Amygdala (tissue), 56 donors: ENCODE data around the gene CIAPIN1.

Experiments
- DNase-seq, 56 donors: peaks; one replicate each; lab custom pipeline; 2025; lab: John Stamatoyannopoulos, UW

The CIAPIN1 gene

DNA sequence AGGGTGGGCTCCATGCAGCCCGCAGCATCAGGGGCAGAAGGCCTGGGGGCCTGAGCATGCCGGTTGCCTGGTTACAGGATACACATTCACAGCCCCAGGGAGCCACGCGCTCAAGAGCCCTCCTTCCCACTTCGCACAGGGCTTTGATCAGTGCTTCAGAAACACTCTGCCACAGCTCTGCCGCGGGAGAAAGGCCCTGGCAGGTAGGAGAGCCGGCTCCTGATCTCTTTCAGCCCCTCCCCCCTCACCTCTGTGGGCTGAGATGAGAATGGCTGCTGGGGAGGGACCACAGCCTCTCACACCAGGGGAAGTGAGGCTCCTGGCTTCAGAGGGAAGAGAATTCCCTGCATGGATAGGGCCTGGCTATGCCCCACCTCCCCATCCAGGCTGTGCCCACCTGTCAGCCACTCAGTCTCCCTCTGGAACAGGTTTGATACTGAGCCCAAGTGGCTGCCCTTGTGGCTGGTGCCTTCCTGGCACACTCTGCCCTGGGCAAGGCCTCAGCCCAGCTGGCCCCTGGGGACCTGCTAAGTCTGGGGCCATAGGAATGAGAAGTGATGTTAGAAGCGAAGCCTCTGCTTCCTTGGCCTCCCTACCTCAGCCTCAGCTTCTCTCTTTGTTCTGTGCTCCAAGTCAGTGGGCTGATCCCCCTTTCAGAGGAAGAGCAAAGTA is 30.5 kb upstream of the CIAPIN1 start:
- DNase-seq = peak in 1 of 56 donors; percentile 15

DNA sequence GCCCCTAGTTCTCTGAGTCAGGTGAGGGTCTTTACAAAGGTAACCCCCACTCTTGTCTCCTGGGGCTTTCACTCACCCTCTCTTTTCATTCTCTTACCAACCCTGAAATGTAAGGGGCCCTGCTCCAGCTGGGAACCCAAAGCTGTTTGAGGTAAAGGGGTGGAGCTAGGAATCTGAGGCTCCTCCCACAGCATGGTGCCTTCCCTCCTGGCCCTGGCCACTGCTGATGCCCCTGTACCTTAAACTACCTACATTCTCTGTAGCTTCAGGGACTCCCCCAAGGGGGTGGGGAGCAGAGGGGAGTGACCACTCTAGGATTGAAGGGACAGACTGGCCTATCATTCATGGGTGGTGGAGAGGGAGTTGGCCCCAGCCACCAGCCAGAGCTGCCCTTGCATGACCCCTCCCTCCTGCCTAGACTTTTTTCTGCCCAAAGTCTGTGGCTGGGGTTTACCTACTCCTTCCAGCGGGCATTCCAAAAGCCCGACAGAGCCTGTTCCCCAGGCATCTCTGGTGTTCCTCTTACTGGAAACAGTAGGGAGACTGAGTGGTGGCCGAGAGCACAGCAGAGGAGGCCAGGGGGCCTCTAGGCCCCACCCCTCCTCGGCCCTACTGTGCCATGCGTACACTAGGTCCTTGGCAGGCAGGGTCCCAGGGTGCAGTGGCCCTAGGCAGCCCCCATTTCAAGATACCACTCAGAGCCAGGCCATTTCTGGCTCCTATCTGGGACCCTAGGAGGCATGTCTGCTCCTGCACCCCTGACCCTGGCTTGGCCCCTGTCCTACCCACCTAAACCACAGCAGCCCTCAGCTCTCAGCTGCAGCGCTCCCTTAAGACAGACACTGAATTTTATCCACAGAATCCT is 29.6 kb upstream of the CIAPIN1 start:
- no peak for DNase-seq

- DNase-seq = no peak
Observed at GRCh38 chr16:57475711-57476339, 28.6 kb upstream of the CIAPIN1 start.

DNA sequence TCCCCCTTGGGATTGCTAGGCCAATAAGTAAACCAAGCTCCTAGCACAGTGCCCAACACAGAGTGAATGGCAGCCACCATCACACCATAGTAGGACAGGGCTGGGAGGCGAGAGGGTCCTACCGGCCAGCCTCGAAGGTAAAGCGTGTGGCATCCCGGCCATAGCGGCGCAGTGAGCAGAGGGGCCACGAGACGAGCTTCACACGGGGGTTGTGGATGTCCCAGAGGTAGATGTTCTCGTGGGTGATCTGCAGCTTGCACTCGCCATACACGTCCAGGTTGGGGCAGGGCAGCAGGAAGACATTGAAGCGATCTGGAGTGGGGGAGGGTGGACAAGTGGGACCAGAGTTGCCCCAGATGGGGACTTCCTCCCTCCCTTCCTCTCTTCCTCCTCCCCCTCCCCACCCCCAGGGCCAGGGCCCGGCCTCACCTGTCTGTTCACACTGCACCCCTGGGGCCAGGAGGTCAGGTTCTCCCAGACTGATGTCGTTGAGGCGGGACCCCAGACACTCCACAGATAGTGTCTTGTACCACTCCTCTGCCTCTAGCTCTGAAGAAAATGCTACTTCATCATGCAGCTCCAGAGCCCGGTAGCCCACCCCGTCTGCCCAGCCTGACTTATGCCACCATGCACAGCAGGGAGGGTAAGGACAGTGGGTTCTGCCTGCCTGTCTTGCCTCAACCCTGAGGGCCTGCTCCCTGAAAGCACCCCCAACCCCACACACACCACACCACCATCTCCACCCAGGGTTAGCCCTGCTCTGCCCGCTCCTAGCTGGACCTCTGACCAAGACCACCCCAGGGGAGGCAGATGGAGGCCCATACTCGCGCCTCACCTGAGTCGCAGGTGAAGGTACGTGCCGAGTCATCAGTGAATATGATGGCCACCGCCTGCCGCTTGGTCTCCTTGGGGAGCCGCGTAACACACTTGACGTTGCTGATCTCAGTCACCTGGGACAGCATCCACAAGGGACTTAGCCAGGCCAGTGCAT is 27.8 kb upstream of the CIAPIN1 start:
- DNase-seq = no peak

DNA sequence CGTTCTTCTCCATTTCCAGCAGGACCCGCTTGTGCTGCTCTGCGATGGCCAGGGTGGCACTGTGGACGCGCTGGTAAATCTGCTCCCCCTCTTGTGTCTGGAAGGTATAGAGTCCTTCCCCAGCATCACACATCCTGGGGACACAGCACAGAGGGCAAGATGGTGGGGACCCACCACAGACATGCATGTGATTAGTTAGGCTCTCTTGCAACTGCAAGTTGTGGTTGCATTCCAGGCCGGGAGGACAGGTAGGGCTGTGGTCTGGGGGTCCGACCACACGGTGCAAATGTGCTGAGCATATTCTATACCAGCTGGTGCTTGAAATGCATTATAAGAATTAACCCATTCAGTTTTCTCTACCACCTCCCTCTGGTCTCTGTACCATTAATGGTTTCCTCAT is 26.7 kb upstream of the CIAPIN1 start:
- DNase-seq = no peak

GRCh38 chr16:57473176-57473840 is 26.1 kb upstream of the CIAPIN1 start:
- DNase-seq = peak in 1 of 56 donors; percentile 25

- no peak for DNase-seq
Observed at GRCh38 chr16:57472665-57473060, 25.5 kb upstream of the CIAPIN1 start.

GRCh38 chr16:57471852-57472664 is 24.9 kb upstream of the CIAPIN1 start:
- no peak for DNase-seq

DNA sequence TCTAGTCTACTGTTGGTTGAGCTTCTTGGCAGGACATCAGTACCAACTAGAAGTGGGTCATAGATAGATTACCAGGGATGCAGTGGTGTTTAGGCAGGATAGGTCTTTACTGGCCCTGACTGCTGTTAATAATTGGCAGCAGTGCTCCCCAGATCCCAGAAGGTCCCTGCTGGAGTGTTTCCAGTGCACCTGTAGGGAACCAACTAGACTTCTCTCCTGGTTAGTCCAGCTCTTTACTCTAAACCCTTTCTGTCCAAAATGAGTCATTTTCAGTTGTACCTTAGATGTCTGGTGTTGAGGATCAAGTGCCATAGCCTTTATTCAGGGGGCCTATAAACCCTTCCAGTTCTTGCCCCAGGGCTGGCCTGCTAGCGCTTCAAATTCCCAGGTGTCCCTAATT is 24.0 kb upstream of the CIAPIN1 start:
- DNase-seq = no peak

DNA sequence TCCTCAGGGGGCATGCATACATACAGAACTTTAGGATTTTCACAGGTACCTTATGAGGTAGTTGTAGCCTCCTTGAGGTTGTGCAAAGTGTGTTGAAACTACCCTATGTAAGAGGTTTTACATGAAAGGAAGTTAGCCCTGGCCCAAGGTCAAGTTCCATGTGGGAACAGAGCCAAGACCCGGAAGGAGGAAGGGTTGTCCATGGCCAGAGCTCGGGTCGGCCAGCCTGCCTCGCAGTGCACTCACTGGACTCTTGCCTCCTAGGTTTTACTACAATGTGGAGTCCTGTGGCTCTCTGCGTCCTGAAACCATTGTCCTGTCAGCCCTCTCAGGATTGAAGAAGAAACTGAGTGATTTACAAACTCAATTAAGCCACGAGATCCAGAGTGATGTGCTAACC is 23.5 kb upstream of the CIAPIN1 start:
- peak in 2 of 56 donors; percentile 9 to 30 for DNase-seq

DNA sequence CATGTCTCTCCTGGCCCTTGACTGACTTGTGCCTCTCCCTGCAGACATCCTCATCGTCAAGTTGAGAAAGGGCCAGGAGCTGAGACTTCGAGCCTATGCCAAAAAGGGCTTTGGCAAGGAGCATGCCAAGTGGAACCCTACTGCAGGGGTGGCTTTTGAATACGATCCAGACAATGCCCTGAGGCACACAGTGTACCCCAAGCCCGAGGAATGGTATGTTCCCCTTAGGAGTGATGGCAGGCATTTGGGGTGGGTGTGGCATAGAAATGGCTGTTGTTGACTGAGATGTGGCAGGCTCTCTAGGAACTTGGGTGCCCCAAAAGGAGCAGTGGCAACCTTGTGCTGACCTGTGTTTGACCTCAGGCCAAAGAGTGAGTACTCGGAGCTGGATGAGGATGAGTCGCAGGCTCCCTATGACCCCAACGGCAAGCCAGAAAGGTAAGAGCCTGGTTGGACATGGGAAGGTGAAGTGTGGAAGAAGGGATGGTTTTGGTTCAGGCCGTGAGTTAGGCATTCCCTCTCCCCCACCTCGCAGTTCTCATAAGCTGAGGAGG is 22.8 kb upstream of the CIAPIN1 start:
- DNase-seq = no peak

GRCh38 chr16:57469046-57469445 is 21.9 kb upstream of the CIAPIN1 start:
- DNase-seq = no peak

GRCh38 chr16:57468346-57468745 is 21.2 kb upstream of the CIAPIN1 start:
- DNase-seq = no peak

GRCh38 chr16:57464523-57464922 is 17.3 kb upstream of the CIAPIN1 start:
- DNase-seq = no peak

DNA sequence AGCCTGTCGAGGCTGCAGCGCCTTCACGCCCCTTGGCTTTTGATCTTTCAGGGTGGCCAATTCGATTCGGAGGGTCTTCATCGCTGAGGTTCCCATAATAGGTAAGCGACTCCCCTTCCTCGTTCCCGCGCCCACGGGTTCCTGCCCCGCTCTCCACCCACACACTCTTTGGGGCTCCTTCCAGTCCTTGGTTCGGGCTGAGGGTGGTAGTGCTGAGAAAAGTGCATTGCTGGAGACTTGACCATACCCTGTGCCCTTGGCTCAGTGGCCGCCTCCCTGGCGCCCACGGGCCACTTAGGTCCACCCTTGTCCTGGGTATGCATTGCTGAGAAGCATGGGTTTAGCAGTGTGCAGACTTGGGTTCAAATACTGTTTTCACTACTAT is 15.8 kb upstream of the CIAPIN1 start:
- no peak for DNase-seq

- DNase-seq = peak in 54 of 56 donors; percentile 22 to 89 (median 69)
Observed at GRCh38 chr16:57462209-57462977, 15.2 kb upstream of the CIAPIN1 start, which contains the start of gene POLR2C. POLR2C (plus strand) TSS chr16:57462679; CDS start chr16:57462725, 46 bp downstream.

DNA sequence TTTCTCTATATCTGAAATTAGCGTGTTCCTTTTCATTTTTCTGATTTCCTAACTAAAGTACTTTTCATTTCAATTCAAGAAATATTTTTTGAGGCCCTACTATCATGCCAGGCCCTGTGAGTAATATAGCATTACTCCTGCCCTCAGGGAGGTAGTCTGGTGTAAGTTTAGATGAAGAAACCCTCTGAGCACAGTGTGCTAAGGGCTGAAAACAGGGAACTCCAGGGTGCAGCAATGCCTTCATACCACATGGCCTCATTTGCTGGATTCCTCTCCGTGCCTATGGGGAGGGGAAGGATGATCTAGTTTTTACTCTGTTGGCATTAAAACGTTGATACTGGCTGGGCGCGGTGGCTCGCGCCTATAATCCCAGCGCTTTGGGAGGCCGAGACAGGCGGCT is 4.8 kb upstream of the CIAPIN1 start:
- DNase-seq = no peak
